ENCODE data around the gene ATF7IP.
"Not testable (repeated sequence)": the region's sequence is repeated elsewhere in the genome, so short reads cannot be mapped to it uniquely, and the experiment has no call there.

Gene ATF7IP

GRCh38 chr12:14384783-14385638 is 19.5 kb downstream of the ATF7IP start:
- peak; percentile 22 for DNase-seq

DNA sequence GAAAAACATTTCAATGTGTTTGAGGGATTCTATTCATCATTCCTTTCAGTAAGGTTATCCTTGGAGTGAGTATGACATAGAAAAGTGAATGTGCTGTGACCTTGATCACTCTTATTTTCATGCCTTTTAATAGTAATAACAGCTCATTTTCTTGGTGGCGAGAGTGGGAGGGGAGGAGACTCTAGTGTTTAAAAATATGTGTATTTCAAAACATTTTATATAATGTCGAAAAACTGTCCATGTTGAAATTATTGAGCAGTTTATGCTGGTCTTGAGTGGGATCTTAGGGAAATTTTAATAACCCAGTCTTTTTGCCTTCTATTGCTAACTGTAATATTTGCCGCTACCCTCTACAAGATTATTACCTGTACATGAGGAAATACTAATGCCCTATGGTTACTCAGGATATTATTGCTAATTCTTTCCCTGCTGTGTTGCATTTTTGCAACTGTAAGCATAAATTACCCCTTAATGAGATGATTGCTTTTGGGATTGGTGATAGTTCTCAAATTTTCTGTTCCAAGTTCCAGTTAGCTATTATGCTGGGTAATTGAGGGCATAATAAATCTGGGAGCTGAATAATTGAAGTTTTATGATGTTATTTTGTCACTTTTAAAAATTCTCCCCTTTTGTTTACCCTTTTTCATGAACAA is 21.9 kb downstream of the ATF7IP start:
- no peak for DNase-seq

DNA sequence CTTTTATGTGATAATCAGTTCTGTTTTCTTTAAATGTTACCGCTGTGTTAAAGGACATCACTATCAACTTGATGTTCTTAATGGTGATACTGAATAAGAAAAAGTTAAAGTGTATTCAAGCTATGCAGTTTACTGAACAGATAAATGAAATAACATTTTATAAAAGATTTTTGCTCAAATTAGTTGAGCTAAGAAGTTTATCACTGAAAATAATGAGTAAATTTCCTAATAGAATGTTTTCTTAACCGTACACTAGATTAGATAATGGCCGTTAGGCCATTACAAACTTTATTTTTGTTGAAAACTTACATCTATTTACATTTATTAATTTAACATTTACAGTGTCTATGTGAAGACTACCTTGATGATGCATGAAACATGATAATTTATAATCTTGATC is 25.0 kb downstream of the ATF7IP start:
- DNase-seq = no peak

DNA sequence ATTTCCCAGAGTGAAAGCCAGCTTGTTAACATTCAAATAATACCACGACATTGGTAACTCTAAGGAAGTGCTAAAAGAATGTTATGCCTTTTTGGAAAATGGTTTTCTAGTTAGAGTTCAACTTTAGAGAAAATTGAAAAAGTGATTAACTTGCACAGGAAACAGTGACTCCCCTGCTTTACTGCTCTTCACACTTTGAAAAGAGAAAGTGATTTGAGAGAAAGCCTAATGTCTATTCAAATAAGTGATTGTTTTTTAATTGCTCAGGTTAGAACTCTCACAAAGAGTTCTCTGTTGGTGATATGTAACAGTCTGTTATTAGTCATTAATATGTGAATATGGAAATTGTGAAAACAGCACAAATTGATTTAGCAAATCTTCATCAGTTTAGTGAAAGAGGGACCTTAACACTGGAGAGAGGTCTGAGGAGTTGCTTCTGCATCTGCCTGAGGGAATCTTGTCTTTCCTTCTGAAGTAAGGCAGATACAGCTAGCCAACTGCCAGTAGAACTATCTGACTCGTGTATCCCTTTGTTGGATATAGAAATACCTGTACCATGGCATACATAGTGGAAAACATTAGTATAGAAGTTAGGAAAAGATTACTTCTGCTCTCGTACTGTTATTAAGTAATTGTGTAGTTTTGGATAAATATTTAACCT is 25.5 kb downstream of the ATF7IP start:
- DNase-seq = no peak

DNA sequence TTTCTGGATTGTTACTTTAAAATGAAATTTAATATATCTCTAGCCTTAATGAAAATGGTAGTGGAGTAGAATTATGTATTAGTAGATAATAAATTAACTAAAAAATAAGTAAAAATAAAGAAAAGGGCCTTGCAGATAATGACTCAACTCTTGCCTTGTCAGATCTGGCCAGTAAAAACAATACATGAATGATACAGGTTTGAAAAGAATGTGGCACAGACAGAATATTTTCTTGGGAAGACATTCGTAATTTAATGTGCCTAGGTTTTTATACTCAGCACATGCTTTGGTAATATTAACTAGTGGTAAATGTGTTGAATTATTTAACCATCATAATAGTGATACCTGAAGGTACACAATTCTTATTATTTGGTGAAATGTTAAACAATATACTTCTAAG is 28.3 kb downstream of the ATF7IP start:
- DNase-seq = no peak

DNA sequence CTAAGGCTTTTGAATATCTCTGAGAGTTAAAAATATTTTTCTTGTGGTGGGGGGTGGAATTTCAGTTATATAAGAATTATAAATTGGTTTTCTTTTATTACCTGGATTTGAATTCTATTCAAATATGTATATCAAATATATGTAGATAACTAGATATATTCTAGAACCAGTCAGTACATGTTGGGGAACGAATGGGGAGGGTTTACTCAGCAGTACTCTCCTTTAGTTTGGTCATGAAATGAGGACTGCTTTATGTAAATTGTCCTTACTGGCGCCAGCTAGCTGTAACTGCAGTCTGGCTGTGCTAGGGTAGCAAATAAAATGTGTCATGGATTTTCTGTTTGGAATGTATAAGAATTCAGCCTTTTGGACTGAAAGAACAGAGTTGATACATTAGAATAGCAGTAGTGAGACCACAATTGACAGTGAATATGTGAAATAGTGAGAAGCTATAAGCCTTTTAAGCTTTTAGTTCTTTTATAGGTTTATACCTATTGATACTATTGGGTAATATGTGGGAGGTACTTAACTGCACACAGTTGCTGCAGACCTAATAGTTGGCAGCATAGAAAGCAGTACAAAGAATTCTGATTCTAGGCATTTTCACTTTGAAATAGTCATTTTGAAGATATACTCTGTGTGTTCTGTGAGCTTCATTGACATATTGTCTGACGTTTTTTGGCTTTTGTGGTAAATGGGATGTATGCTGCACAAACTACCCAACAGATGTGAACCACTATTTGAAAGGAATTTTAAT is 29.0 kb downstream of the ATF7IP start:
- DNase-seq = peak; percentile 17

DNA sequence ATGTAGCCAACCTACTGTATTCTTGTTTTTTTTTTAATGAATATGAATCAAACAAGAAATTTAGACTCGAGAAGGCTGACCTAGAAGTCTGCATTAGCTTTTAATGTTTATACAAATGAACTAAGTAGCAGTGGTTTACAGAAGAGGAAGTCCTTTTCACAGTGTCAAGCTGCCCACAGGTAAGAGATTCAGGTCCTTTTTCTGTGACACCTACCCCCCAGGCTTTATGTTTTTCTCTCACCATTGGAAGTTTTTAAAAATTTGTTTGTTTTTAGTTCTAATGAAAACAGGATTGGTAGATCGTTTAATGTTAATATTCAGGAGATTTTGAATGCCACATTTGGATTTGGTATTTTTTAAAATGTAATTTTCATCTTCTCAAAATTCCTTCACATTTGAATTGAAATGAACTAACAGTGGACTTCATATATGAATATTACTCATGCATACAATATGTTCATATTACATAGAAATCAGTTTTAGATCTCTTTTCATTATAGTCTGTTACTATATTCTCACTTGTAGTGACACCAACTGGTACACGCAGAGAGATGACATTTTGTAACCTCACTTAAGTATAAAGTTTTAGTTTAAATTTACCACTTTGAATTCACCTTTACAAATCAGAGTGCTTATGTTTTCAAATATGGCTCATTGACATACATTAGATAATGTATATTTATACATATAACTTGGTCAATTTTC is 29.7 kb downstream of the ATF7IP start:
- no peak for DNase-seq

- DNase-seq = no peak
These were observed 30.6 kb downstream of the ATF7IP start for GRCh38 chr12:14396071-14396470.

GRCh38 chr12:14399871-14400270 is 34.4 kb downstream of the ATF7IP start:
- no peak for DNase-seq

- no peak for DNase-seq
These were observed 35.1 kb downstream of the ATF7IP start for GRCh38 chr12:14400599-14400998.

- DNase-seq = not testable (repeated sequence)
These were observed 35.8 kb downstream of the ATF7IP start for GRCh38 chr12:14401267-14401666.

- DNase-seq = no peak
These were observed 37.2 kb downstream of the ATF7IP start for GRCh38 chr12:14402697-14403096.

- DNase-seq = no peak
These were observed 37.8 kb downstream of the ATF7IP start for GRCh38 chr12:14403293-14403692.

DNA sequence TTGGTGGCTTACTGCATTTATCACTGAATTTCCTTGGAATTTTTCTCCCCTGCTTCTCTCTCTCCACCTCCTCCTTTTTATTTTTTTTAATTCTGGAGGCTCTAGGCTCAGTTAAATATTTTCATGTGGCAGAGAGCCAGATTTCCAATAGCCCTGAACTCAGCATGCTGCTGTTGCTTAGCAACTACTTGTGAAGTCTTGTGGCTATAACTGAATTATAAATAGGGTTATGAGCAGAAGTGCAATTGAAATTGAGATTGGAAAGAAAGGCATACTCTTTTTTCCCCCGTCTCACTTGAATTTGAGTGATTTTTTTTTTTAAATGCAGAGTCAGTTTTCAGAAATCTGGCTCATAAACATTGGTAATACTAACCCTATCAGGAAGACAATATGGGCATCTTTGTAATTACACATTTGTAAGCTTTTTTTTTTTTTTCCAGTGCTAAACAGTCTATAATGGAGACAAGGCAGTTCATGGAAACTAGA is 38.3 kb downstream of the ATF7IP start:
- DNase-seq = peak; percentile 69

- not testable (repeated sequence) for DNase-seq
These were observed 39.9 kb downstream of the ATF7IP start for GRCh38 chr12:14405407-14405806.

GRCh38 chr12:14408208-14408607 is 42.7 kb downstream of the ATF7IP start:
- no peak for DNase-seq

DNA sequence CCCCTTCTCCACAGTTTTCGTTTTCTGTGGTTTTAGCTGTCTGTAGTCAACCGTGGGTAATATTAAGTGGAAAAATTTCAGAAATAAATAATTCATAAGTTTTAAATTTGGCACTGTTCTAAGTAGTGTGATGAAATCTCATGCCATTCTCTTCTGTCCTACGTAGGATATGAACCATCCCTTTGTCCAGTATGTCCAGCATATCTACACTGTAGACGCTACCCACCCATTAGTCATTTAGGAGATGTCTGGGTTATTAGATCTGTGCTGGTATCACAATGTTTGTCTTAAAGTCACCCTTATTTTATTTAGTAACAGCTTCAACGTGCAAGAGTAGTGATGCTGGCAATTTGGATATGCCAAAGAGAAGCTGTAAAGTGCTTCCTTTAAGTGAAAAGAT is 44.7 kb downstream of the ATF7IP start:
- DNase-seq = no peak

GRCh38 chr12:14410841-14411569 is 45.5 kb downstream of the ATF7IP start:
- no peak for DNase-seq

- no peak for DNase-seq
These were observed 51.2 kb downstream of the ATF7IP start for GRCh38 chr12:14416658-14417057.

DNA sequence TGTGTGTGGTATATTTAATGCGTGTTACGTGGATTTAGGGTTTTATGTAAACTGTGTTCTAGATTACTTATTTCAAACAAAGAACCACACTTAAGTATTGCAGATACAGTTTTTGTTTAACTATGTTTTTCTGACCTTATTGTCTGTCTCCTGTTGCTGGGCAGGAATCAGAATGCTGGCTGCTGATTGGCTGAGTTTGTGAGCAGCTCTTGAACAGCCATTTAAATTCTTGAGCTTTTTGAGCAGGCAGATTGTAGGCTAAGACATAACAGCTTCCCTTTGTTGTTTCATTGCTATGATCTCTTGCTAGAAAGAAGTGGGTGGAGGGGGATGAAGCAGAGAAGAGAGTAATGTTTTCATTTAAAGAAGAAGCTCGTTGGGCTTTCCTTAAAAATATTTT is 52.2 kb downstream of the ATF7IP start:
- DNase-seq = no peak

DNA sequence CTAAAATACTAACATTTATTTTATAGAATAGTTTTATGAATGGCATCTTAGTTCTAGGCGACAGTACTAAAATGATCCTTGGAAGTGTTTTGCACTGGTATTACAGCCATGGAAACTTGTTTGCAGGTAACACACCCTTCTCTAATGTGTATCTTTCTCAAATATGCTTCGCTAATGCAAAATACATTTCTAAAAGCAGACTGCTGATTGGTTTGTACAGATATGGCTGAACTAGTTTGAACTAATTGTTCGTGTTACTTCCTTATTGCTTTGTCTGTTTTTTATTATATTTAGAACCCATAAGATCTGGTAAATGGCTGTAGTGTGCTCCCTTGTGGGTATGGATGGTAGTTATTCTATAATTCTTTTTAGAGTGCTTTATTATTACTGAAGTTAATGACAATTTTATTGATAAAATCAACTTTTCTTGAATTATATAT is 53.0 kb downstream of the ATF7IP start:
- DNase-seq = no peak
